OCI-LY7 (cell line): ENCODE results near the gene MAST2. TPM values are rescaled to one million over a fixed set of nuclear protein-coding genes. Genes with fewer than 3 reads are reported as not detected.
"Not testable (repeated sequence)": the region's sequence is repeated elsewhere in the genome, so short reads cannot be mapped to it uniquely, and the experiment has no call there.

Experiments used
- BruUV-seq: library from RNA; stranded (reverse); fragments of 400-500 nt; replicated peaks from 2 replicates; lab custom pipeline; 2021; lab: Mats Ljungman, UMichigan
- CTCF ChIA-PET: fragments of 300-600 bp; sonication (Branson Sonifier 250); formaldehyde crosslinking; loops from one replicate; lab custom pipeline; 2022; ENCODE audit warnings: antibody characterized with exemption; ENCODE audit not compliant: unreplicated experiment; lab: Charles Lee
- POLR2A ChIA-PET: fragments of 300-600 bp; sonication (Branson Sonifier 250); formaldehyde crosslinking; loops from one replicate; lab custom pipeline; 2022; ENCODE audit warnings: antibody characterized with exemption; lab: Charles Lee
- DNase-seq: peaks from one replicate; pipeline ENCODE4 v3.0.0-alpha.2; 2015; ENCODE audit warnings: low spot score
- H2AFZ ChIP-seq: fragments of 200-600 bp; sonication (generic), shearing (Covaris generic); 2 replicates; pipeline ENCODE4 v1.6.1; 2014; ENCODE audit warnings: mild to moderate bottlenecking, antibody characterized with exemption, low read length, moderate library complexity
- H3K27ac ChIP-seq: fragments of 200-600 bp; sonication (generic); 2 replicates; pipeline ENCODE4 v1.5.1; 2014; ENCODE audit warnings: mixed run types, low read depth, mild to moderate bottlenecking, moderate library complexity, low read length, inconsistent platforms; ENCODE audit not compliant: poor library complexity, severe bottlenecking
- H3K36me3 ChIP-seq: fragments of 200-600 bp; sonication (generic); 2 replicates; pipeline ENCODE4 v1.6.1; 2014; ENCODE audit warnings: mild to moderate bottlenecking, antibody characterized with exemption, low read length, moderate library complexity, mixed read lengths; ENCODE audit not compliant: insufficient read depth
- H3K4me1 ChIP-seq: fragments of 200-600 bp; sonication (generic); 2 replicates; pipeline ENCODE4 v1.5.1; 2014; ENCODE audit warnings: mild to moderate bottlenecking, low read length; ENCODE audit not compliant: insufficient read depth, poor library complexity, severe bottlenecking
- H3K4me2 ChIP-seq: fragments of 200-600 bp; sonication (generic); 2 replicates; pipeline ENCODE4 v1.6.1; 2014; ENCODE audit warnings: mild to moderate bottlenecking, low read length
- H3K4me3 ChIP-seq: fragments of 200-600 bp; sonication (generic); 2 replicates; pipeline ENCODE4 v1.5.1; 2014; ENCODE audit warnings: mild to moderate bottlenecking, low read depth, low read length; ENCODE audit not compliant: poor library complexity, severe bottlenecking
- H3K79me2 ChIP-seq: fragments of 200-600 bp; sonication (generic); 2 replicates; pipeline ENCODE4 v1.6.1; 2016; ENCODE audit warnings: low read depth, mild to moderate bottlenecking, low read length, moderate library complexity, mixed read lengths; ENCODE audit not compliant: insufficient read depth
- H3K9me2 ChIP-seq: fragments of 200-600 bp; sonication (generic); 2 replicates; pipeline ENCODE4 v1.6.1; 2016; ENCODE audit warnings: mild to moderate bottlenecking, low read length, mixed read lengths; ENCODE audit not compliant: insufficient read depth
- H3K9me3 ChIP-seq: fragments of 200-600 bp; sonication (generic); 2 replicates; pipeline ENCODE4 v1.6.1; 2014; ENCODE audit warnings: mild to moderate bottlenecking, mixed run types, low read length, mixed read lengths
- H4K20me1 ChIP-seq: fragments of 200-600 bp; sonication (generic); 2 replicates; pipeline ENCODE4 v1.6.1; 2014; ENCODE audit warnings: mild to moderate bottlenecking, antibody characterized with exemption, low read length, moderate library complexity, mixed read lengths; ENCODE audit not compliant: insufficient read depth
- CTCF ChIP-seq: fragments of 200-600 bp; sonication (generic); conservative IDR thresholded peaks from 2 replicates; pipeline ENCODE4 v1.5.1; 2014; ENCODE audit warnings: mild to moderate bottlenecking, antibody characterized with exemption, low read length, moderate library complexity, mixed read lengths
- EZH2phosphoT487 ChIP-seq: fragments of 200-600 bp; sonication (generic); IDR thresholded peaks from 2 replicates; pipeline ENCODE4 v1.6.1; 2018; ENCODE audit warnings: low read depth, borderline replicate concordance, mild to moderate bottlenecking, mixed run types, antibody characterized with exemption, low read length, moderate library complexity, mixed read lengths
- intact Hi-C: fragments of 100-400 bp; cut with micrococcal nuclease; formaldehyde crosslinking; loops from one replicate; pipeline ENCODE4 v1.10.0; 2022; ENCODE audit not compliant: unreplicated experiment
- total RNA-seq, 2 experiments: library from RNA; depleted of rRNA in 1 of 2; stranded (reverse); fragments of >200 nt in 1 of 2; shearing (Covaris generic) in 1 of 2; gene quantifications; 2 replicates each; pipeline ENCODE4 v1.2.3, GENCODE V29; 2014 to 2022

MAST2 gene
- total RNA-seq, 2 experiments from 2014 or later, result 32.1 to 67.2 TPM

- no peak overlapping the region for H3K27ac ChIP-seq
- H3K36me3 ChIP-seq, result peaks cover 6% of the 10 kb centered on the region
- H3K79me2 ChIP-seq, result peaks cover 4% of the 10 kb centered on the region; the same call in 1 of the 2 replicates
- POLR2A ChIA-PET, result interaction anchor here (0.6 to 1.5 kb wide), 6 partner anchors 10 to 79 kb away, joined by 3 to 7 read pairs (median 4); no protein-coding TSS in a partner anchor
- no peak for TF ChIP-seq CTCF
- TF ChIP-seq EZH2phosphoT487, result no peak
- CTCF ChIA-PET, result no interaction called here
- no peaks in the 10 kb centered on the region; the same call in 1 of the 2 replicates for H3K9me3 ChIP-seq
- intact Hi-C loops, result no loop called here
- no peak overlapping the region for H3K4me3 ChIP-seq
- H2AFZ ChIP-seq, result no peak overlapping the region
- no peaks in the 10 kb centered on the region for H3K9me2 ChIP-seq
- H4K20me1 ChIP-seq, result peaks cover 4% of the 10 kb centered on the region; the same call in 1 of the 2 replicates
- H3K4me2 ChIP-seq, result peak overlapping the region; percentile 17; the same call in 1 of the 2 replicates
- BruUV-seq, result no TSS peak
- peak; percentile 11 for DNase-seq
- peaks cover 44% of the 10 kb centered on the region for H3K4me1 ChIP-seq
Observed at GRCh38 chr1:45929257-45929687, 125.9 kb downstream of the MAST2 start.

GRCh38 chr1:45930258-45931150 is 127.1 kb downstream of the MAST2 start:
- H3K27ac ChIP-seq, result no peak overlapping the region
- TF ChIP-seq EZH2phosphoT487 (no peak), CTCF (no peak)
- no peak overlapping the region for H2AFZ ChIP-seq
- intact Hi-C loops, result no loop called here
- no peak for DNase-seq
- no peak overlapping the region for H3K4me3 ChIP-seq
- H3K9me2 ChIP-seq, result no peaks in the 10 kb centered on the region
- H3K4me1 ChIP-seq, result peaks cover 43% of the 10 kb centered on the region
- no peaks in the 10 kb centered on the region; the same call in 1 of the 2 replicates for H3K9me3 ChIP-seq
- peaks cover 4% of the 10 kb centered on the region; the same call in 1 of the 2 replicates for H4K20me1 ChIP-seq
- no peak overlapping the region for H3K4me2 ChIP-seq
- H3K79me2 ChIP-seq, result peaks cover 13% of the 10 kb centered on the region; the same call in 1 of the 2 replicates
- ChIA-PET CTCF (interaction anchor here (0.7 kb wide), 1 partner anchor 293 kb away, joined by 4 read pairs; no protein-coding TSS in a partner anchor), POLR2A (interaction anchor here (0.7 to 1.1 kb wide), 3 partner anchors 14 to 34 kb away, joined by 3 to 4 read pairs (median 3); no protein-coding TSS in a partner anchor)
- no TSS peak for BruUV-seq
- H3K36me3 ChIP-seq, result peaks cover 12% of the 10 kb centered on the region

- intact Hi-C loops, DNase-seq, H4K20me1 ChIP-seq, H2AFZ ChIP-seq, CTCF ChIA-PET, H3K4me2 ChIP-seq, H3K4me3 ChIP-seq, H3K9me2 ChIP-seq, H3K27ac ChIP-seq, H3K9me3 ChIP-seq, POLR2A ChIA-PET, BruUV-seq: not testable (repeated sequence)
- Histone ChIP-seq H3K79me2 (peaks cover 15% of the 10 kb centered on the region; the same call in 1 of the 2 replicates), H3K4me1 (peaks cover 40% of the 10 kb centered on the region), H3K36me3 (peaks cover 12% of the 10 kb centered on the region)
Observed at GRCh38 chr1:45932205-45932604, 128.8 kb downstream of the MAST2 start.
